Measurements from ENCODE around the gene MATN1. TPM values are rescaled to one million over a fixed set of nuclear protein-coding genes. Genes with fewer than 3 reads are reported as not detected.

The MATN1 gene
- total RNA-seq, 1 donor from 2014 or later, result 1.7 TPM

DNA sequence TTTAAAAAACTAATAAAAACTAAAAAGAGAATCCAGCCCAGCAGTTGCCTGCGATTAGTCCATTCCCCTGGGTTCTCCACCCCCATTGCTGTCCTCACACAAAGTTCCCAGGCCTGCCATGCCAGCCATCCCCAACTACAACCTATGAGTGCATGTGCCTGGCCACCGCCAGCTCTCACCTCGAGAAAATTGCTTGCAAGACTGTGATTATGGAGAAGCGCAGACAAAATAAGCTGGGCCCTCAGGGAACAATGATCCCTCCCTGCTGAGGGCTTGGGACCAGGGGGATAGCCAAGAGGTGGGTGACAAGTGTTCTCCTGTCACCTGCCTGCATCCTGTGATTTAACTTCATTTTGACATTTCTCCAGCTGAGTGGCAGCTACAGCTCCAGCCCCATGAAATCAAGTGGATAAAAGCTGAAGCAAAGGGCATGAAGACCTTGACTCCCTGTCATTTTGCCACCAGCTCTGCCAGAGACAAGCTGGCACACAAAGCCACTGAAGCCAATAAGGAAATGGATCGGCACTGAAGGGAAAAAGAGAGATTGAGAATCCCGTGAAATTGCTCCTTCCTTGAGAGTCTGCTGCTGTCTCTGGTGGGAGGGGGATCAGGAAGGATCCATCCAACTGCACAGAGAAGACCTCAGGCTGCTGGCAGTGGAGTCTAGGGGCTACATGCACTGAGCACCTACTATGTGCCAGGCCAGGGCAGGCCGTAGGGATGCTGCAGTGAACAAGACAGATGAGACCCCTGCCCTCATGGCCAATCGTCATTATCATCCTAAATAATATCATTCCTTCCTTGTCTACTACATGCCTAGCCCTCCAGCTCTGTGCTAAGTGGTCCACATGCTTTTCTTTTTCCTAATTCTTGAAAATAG lies 40.7 kb downstream of the MATN1 start:
- H3K4me1 Mint-ChIP-seq (ENCODE audit: unreplicated experiment), result no peaks in the 10 kb centered on the region
- no peak for DNase-seq (ENCODE audit: low spot score)
- no peak overlapping the region for H3K27ac Mint-ChIP-seq (ENCODE audit: unreplicated experiment)
- no peaks in the 10 kb centered on the region for H3K9me3 Mint-ChIP-seq (ENCODE audit: unreplicated experiment)
- TF ChIP-seq, protein P1, sequence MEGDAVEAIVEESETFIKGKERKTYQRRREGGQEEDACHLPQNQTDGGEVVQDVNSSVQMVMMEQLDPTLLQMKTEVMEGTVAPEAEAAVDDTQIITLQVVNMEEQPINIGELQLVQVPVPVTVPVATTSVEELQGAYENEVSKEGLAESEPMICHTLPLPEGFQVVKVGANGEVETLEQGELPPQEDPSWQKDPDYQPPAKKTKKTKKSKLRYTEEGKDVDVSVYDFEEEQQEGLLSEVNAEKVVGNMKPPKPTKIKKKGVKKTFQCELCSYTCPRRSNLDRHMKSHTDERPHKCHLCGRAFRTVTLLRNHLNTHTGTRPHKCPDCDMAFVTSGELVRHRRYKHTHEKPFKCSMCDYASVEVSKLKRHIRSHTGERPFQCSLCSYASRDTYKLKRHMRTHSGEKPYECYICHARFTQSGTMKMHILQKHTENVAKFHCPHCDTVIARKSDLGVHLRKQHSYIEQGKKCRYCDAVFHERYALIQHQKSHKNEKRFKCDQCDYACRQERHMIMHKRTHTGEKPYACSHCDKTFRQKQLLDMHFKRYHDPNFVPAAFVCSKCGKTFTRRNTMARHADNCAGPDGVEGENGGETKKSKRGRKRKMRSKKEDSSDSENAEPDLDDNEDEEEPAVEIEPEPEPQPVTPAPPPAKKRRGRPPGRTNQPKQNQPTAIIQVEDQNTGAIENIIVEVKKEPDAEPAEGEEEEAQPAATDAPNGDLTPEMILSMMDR (IDR thresholded peaks at IDR 0.05; ENCODE audit: unreplicated experiment), result no peak
- H3K4me3 Mint-ChIP-seq (ENCODE audit: unreplicated experiment), result no peak overlapping the region
- H3K36me3 Mint-ChIP-seq (ENCODE audit: low read depth, unreplicated experiment), result no peaks in the 10 kb centered on the region
- H3K27me3 Mint-ChIP-seq (ENCODE audit: unreplicated experiment), result peaks cover 15% of the 10 kb centered on the region

DNA sequence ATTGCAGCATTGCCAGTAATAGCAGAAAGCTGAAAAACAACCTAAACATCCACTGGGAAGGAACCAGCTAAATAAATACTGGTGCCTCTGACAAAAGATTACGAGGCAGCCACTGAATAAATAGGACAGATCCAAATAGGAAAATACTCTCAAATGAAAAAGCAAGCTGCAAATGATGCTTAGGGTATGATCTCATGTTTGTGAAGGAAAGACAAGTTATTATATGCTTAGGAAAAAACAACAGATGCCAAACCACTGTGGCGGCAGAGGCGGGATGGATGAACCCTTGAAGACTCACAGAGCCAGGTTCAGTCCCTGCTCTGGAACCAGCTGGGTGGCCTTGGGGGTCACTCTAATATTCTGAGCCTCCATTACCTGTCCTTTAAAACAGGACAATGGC lies 41.6 kb downstream of the MATN1 start:
- Mint-ChIP-seq H3K27me3 (ENCODE audit: unreplicated experiment) (peaks cover 9% of the 10 kb centered on the region), H3K4me1 (ENCODE audit: unreplicated experiment) (no peaks in the 10 kb centered on the region), H3K9me3 (ENCODE audit: unreplicated experiment) (no peaks in the 10 kb centered on the region), H3K4me3 (ENCODE audit: unreplicated experiment) (no peak overlapping the region), H3K27ac (ENCODE audit: unreplicated experiment) (no peak overlapping the region), H3K36me3 (ENCODE audit: low read depth, unreplicated experiment) (no peaks in the 10 kb centered on the region)
- no peak for DNase-seq (ENCODE audit: low spot score)
- TF ChIP-seq, protein P1 (IDR thresholded peaks at IDR 0.05; ENCODE audit: unreplicated experiment), result no peak

DNA sequence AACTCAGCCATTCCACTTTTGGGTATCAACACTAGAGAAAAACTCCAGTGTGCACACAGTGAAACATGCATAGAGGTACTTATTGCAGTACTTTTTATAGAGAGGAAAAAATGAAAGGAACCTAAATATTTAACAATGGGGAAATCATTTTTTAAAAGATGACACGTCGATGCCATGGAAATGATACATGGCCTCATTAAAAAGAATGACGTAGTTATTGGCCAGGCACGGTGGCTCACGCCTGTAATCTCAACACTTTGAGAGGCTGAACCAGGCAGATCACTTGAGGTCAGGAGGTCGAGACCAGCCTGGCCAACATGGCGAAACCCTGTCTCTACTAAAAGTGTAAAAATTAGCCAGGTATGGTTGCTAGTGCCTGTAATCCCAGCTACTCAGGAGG lies 42.5 kb downstream of the MATN1 start:
- no peaks in the 10 kb centered on the region for H3K9me3 Mint-ChIP-seq (ENCODE audit: unreplicated experiment)
- TF ChIP-seq, protein P1 (IDR thresholded peaks at IDR 0.05; ENCODE audit: unreplicated experiment), result no peak
- peaks cover 5% of the 10 kb centered on the region for H3K27me3 Mint-ChIP-seq (ENCODE audit: unreplicated experiment)
- DNase-seq (ENCODE audit: low spot score), result no peak
- H3K27ac Mint-ChIP-seq (ENCODE audit: unreplicated experiment), result no peak overlapping the region
- H3K4me3 Mint-ChIP-seq (ENCODE audit: unreplicated experiment), result no peak overlapping the region
- no peaks in the 10 kb centered on the region for H3K4me1 Mint-ChIP-seq (ENCODE audit: unreplicated experiment)
- no peaks in the 10 kb centered on the region for H3K36me3 Mint-ChIP-seq (ENCODE audit: low read depth, unreplicated experiment)

DNA sequence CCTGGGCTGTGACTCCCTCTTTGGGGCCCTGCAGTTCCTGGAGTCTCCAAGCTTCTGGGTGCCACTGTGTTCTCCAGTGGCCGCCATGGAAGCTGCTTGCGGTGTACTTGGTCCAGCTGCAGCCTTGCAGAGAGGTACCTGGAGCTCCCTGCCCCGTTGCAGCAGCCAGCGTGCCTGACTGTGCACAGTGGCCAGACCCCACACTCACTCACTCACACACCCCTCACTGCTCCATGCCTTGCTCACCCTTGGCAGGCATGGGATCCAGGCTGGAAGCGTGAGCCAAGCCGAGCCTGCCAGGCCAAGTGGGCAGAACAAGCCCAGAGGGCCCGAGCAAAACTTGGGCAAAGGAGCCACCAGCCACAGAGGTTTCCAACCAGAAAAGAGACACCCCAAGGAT lies 43.0 kb downstream of the MATN1 start:
- TF ChIP-seq, protein P1 (IDR thresholded peaks at IDR 0.05; ENCODE audit: unreplicated experiment), result no peak
- no peak for DNase-seq (ENCODE audit: low spot score)
- Mint-ChIP-seq H3K4me3 (ENCODE audit: unreplicated experiment) (no peak overlapping the region), H3K9me3 (ENCODE audit: unreplicated experiment) (no peaks in the 10 kb centered on the region), H3K4me1 (ENCODE audit: unreplicated experiment) (no peaks in the 10 kb centered on the region), H3K27ac (ENCODE audit: unreplicated experiment) (no peak overlapping the region), H3K27me3 (ENCODE audit: unreplicated experiment) (peaks cover 5% of the 10 kb centered on the region), H3K36me3 (ENCODE audit: low read depth, unreplicated experiment) (no peaks in the 10 kb centered on the region)

DNA sequence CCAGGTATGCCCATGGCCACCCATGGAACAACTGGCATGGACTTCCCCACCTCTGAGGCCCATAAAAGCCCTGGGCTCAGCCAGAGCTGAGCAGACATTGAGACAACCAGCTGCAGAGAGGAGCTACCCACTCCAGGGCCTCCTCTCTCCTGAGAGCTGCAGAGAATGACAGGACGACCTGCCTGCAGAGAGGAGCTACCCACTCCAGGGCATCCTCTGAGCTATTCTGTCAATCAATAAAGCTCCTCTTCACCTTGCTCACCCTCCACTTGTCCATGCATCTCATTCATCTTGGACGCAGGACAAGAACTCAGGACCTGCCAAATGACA lies 43.4 kb downstream of the MATN1 start:
- Mint-ChIP-seq H3K27ac (ENCODE audit: unreplicated experiment) (no peak overlapping the region), H3K27me3 (ENCODE audit: unreplicated experiment) (peaks cover 5% of the 10 kb centered on the region), H3K36me3 (ENCODE audit: low read depth, unreplicated experiment) (no peaks in the 10 kb centered on the region), H3K4me1 (ENCODE audit: unreplicated experiment) (no peaks in the 10 kb centered on the region), H3K9me3 (ENCODE audit: unreplicated experiment) (no peaks in the 10 kb centered on the region), H3K4me3 (ENCODE audit: unreplicated experiment) (no peak overlapping the region)
- TF ChIP-seq, protein P1 (IDR thresholded peaks at IDR 0.05; ENCODE audit: unreplicated experiment), result no peak
- DNase-seq (ENCODE audit: low spot score), result no peak

Measured in endothelial cell (in vitro differentiated cells).